Measurements from ENCODE around the gene MPZL2.
A peak's percentile ranks its signal among the peaks of the same experiment; 100 is the strongest.

Gene MPZL2

DNA sequence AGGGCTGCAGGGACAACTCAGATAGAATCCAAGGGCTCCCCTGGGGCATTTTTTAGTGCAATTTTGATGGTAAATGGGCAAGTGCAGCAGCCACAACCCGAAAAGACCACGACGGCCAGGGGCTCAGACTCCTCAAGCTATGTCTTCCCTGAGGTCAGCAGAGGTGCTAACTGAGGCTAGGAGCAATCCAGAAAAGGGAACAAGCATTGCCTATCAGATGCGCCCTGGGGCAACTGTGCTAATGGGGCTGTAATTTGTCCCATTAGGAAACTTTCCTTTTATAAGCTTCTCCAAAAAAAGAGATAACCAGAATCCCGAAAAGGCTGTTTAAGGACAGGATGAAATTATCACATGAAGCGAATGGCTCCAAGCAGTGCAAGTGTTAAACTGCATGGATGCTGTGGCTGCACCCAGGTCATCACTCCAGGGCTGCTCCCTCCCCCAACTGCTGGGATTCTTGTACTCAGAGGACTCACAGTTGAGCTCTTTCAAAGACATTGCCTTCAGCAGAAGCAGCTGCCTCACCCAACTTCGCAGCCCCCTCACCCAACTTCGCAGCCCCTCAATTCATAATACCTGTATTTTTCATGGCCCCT, 37.6 kb upstream of the MPZL2 start:
- TF ChIP-seq, protein P1, sequence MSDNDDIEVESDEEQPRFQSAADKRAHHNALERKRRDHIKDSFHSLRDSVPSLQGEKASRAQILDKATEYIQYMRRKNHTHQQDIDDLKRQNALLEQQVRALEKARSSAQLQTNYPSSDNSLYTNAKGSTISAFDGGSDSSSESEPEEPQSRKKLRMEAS (IDR thresholded peaks at IDR 0.05; ENCODE audit: low read depth, low read length) = no peak
- no peak for TF ChIP-seq MYC (IDR thresholded peaks at IDR 0.05; ENCODE audit: low read depth, low read length)
- no peak for TF ChIP-seq POLR2A (IDR thresholded peaks at IDR 0.05; ENCODE audit: extremely low read depth, insufficient read length)
- H3K4me3 ChIP-seq (ENCODE audit: low read depth, low read length) = no peak overlapping the region
- no peak for DNase-seq (ENCODE audit: low read depth)

DNA sequence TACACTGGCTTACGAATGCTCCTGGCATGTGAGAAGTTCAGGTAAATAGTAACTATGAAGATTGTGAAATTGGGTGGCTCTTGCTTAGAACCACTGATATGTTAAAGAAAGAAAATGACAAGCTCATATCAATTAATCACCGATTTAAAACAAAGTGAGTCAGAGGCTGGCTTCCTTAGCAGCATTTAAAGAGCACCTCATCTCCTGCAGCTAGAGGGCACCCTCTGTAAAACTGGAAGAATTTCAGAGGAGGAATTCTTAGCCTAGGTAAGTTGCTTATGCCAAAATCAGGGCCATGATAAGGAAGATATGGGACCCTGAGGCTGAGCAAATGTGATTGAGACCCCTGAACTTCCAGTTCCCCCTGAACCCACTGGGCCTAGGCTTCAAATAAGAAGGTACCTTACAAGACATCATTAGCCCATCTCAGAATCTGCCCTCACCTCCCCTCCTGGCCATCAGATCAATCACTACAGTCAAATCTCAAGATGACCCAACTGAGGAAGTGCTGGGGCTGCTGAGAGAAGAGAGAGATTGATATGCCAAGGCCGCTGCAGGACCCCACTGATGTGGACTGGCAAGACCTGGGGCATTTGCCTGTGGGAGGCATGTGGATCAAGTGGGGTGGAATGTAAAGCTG, 31.8 kb upstream of the MPZL2 start:
- DNase-seq (ENCODE audit: low read depth) = peak; percentile 67
- TF ChIP-seq, protein P2, sequence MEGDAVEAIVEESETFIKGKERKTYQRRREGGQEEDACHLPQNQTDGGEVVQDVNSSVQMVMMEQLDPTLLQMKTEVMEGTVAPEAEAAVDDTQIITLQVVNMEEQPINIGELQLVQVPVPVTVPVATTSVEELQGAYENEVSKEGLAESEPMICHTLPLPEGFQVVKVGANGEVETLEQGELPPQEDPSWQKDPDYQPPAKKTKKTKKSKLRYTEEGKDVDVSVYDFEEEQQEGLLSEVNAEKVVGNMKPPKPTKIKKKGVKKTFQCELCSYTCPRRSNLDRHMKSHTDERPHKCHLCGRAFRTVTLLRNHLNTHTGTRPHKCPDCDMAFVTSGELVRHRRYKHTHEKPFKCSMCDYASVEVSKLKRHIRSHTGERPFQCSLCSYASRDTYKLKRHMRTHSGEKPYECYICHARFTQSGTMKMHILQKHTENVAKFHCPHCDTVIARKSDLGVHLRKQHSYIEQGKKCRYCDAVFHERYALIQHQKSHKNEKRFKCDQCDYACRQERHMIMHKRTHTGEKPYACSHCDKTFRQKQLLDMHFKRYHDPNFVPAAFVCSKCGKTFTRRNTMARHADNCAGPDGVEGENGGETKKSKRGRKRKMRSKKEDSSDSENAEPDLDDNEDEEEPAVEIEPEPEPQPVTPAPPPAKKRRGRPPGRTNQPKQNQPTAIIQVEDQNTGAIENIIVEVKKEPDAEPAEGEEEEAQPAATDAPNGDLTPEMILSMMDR (IDR thresholded peaks at IDR 0.05; ENCODE audit: low read depth, low read length) = peak; percentile 73
- 0 out of 2 replicates have a peak, but pooled peaks have one; percentile 16 for TF ChIP-seq MYC (IDR thresholded peaks at IDR 0.05; ENCODE audit: low read depth, low read length)
- TF ChIP-seq, protein P1 (IDR thresholded peaks at IDR 0.05; ENCODE audit: low read depth, low read length) = no peak
- H3K4me3 ChIP-seq (ENCODE audit: low read depth, low read length) = no peak overlapping the region

DNA sequence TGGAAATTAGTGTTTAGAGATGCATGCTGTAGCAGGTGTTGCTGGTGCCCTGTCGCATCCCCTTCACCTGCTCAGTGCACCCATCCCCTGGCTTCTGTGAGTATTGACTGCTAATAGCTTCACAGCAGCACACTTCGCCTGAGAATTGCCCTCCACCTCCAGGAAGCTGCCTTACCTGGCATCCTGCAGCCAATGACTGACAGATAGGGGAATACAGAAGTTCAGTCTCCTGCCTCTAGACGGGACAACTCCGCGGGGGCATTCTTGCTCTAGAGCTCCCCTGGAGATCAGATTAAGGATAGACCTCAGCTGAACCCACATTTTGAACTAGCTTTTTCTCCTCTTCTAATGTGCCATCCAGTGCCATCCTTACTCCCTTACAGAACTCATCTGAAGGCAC, 31.1 kb upstream of the MPZL2 start:
- TF ChIP-seq MYC (IDR thresholded peaks at IDR 0.05; ENCODE audit: low read depth, low read length) = no peak
- H3K4me3 ChIP-seq (ENCODE audit: low read depth, low read length) = no peak overlapping the region
- no peak for DNase-seq (ENCODE audit: low read depth)

DNA sequence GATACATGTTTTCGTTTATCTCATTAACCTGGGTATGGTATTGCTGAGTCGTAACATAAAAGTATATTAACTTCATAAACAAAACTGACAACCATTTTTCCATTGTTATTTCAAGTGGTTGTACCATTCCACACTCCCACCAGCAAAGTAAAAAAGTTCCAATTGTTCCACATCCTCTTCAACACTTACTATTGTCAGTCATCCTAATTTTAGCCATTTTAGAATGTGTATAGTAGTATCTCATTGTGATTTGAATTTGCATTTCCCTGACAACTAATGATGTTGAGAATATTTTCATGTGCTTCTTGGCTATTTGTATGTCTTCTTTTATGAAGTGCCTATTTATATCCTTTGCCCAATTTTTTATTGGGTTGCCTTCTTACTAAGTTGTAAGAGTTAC, 30.0 kb upstream of the MPZL2 start:
- TF ChIP-seq MYC (IDR thresholded peaks at IDR 0.05; ENCODE audit: low read depth, low read length) = no peak
- TF ChIP-seq, protein P1 (IDR thresholded peaks at IDR 0.05; ENCODE audit: low read depth, low read length) = no peak
- TF ChIP-seq, protein P2 (IDR thresholded peaks at IDR 0.05; ENCODE audit: low read depth, low read length) = no peak
- no peak for TF ChIP-seq POLR2A (IDR thresholded peaks at IDR 0.05; ENCODE audit: extremely low read depth, insufficient read length)
- H3K4me3 ChIP-seq (ENCODE audit: low read depth, low read length) = no peak overlapping the region
- no peak for DNase-seq (ENCODE audit: low read depth)

DNA sequence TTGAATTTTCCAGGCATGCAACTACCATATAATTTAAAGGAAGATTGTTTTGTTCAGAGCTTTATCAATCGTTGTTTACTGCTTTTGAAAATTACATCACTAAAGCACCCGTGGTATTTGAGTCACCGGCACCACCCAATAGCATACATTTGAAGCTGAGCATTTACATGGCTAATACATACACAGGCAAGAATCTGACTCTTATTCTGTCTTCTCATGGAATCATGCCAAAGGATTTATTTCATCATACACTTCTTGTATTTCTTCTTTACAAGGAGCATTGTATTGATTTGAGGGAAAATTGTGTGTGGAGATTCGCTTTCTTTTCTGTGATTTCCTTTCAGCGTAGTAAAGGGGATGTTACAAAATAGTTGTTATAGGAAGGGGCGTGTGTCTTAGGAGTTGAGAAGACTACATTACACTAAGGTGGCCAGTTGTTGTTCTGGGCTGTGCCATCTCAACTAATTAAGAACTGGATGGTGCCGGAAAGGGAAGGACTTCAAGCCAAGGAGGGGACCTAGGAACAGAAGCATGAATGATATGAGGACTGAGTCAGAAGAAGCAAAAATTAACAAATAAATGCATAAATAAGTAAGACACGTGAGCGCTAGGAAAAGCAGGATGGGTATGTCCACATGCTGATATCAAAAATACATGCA, 27.5 kb upstream of the MPZL2 start:
- TF ChIP-seq MYC (IDR thresholded peaks at IDR 0.05; ENCODE audit: low read depth, low read length) = no peak
- TF ChIP-seq POLR2A (IDR thresholded peaks at IDR 0.05; ENCODE audit: extremely low read depth, insufficient read length) = no peak
- TF ChIP-seq, protein P2 (IDR thresholded peaks at IDR 0.05; ENCODE audit: low read depth, low read length) = no peak
- TF ChIP-seq, protein P1 (IDR thresholded peaks at IDR 0.05; ENCODE audit: low read depth, low read length) = no peak

DNA sequence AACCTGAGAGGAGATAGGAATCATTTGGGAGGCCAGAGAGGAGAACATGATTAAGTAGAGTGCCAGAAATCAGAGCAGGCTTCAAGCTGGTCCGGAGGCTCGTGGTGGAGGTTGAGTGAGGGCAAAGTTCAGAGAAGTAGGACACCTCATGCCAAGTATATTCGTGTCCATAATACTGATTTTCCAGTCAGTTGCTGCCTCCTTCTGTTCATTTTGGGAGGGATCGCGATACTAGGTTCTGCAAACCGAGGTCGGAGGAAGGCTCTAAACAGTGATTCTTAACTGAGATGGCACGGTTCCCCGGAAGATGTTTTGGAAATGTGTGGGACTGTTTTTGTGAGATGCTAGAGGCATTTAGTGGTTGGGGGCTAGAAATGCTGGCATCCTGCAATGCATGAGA, 26.8 kb upstream of the MPZL2 start:
- TF ChIP-seq, protein P1 (IDR thresholded peaks at IDR 0.05; ENCODE audit: low read depth, low read length) = no peak
- no peak for TF ChIP-seq MYC (IDR thresholded peaks at IDR 0.05; ENCODE audit: low read depth, low read length)
- TF ChIP-seq, protein P2 (IDR thresholded peaks at IDR 0.05; ENCODE audit: low read depth, low read length) = peak; percentile 32
- peak; percentile 64 for DNase-seq (ENCODE audit: low read depth)
- no peak overlapping the region for H3K4me3 ChIP-seq (ENCODE audit: low read depth, low read length)

More for the DNA sequence above, 27.5 kb upstream of the MPZL2 start:
- no peak overlapping the region for H3K4me3 ChIP-seq (ENCODE audit: low read depth, low read length)
- peak; percentile 12 for DNase-seq (ENCODE audit: low read depth)
